ENCODE results near the gene PADI1.

GRCh38 chr1:17186216-17186909 lies 18.6 kb upstream of the PADI1 start:
- no peak for TF ChIP-seq POLR2A (IDR thresholded peaks at IDR 0.05)
- TF ChIP-seq CTCF (IDR thresholded peaks at IDR 0.05) = no peak
- no peak for TF ChIP-seq POLR2AphosphoS5 (IDR thresholded peaks at IDR 0.05)
- no peak for TF ChIP-seq EP300 (IDR thresholded peaks at IDR 0.05)
